Epithelial cell of umbilical artery (primary cell): ENCODE measurements around the gene GHSR. TPM values are rescaled to one million over a fixed set of nuclear protein-coding genes. Genes with fewer than 3 reads are reported as not detected.

Source experiments
- total RNA-seq: library from RNA; depleted of rRNA; stranded (reverse); fragments of >200 nt; gene quantifications from 2 replicates; pipeline ENCODE4 v1.2.3, GENCODE V29; 2014

Gene GHSR, protein sequence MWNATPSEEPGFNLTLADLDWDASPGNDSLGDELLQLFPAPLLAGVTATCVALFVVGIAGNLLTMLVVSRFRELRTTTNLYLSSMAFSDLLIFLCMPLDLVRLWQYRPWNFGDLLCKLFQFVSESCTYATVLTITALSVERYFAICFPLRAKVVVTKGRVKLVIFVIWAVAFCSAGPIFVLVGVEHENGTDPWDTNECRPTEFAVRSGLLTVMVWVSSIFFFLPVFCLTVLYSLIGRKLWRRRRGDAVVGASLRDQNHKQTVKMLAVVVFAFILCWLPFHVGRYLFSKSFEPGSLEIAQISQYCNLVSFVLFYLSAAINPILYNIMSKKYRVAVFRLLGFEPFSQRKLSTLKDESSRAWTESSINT
- total RNA-seq: not detected in 2 replicates

DNA sequence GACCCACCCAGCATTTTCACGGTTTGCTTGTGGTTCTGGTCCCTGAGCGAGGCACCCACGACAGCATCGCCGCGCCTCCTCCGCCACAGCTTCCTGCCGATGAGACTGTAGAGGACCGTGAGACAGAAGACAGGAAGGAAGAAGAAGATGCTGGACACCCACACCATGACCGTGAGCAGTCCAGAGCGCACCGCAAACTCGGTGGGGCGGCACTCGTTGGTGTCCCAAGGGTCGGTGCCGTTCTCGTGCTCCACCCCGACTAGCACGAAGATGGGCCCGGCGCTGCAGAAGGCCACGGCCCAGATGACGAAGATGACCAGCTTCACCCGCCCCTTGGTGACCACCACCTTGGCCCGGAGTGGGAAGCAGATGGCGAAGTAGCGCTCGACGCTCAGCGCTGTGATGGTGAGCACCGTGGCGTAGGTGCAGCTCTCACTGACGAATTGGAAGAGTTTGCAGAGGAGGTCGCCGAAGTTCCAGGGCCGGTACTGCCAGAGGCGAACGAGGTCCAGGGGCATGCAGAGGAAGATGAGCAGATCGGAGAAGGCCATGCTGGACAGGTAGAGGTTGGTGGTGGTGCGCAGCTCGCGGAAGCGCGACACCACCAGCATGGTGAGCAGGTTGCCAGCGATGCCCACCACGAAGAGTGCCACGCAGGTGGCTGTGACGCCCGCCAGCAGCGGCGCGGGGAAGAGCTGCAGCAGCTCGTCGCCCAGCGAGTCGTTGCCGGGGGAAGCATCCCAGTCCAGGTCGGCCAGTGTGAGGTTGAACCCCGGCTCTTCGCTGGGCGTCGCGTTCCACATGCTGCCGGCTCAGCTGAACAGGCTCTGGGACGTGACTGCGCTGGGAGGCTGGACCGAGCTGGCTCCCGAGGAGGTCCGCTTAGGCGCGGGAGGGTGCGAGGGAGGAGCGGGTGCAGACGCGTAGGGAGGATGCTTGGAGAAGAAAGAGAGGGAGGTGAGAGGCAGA is at the start of gene GHSR:
TSS of gene GHSR (minus strand) at position 846 of the 969 bp plus-strand sequence. CDS start at position 803, 43 bp downstream.

Other genes starting within 250 kb of the GHSR start
- 32.2 and 238 TPM in 2 replicates for gene TNFSF10, start 75.0 kb upstream of the GHSR start, total RNA-seq